Measurements from ENCODE around the gene TOMM20.

DNA sequence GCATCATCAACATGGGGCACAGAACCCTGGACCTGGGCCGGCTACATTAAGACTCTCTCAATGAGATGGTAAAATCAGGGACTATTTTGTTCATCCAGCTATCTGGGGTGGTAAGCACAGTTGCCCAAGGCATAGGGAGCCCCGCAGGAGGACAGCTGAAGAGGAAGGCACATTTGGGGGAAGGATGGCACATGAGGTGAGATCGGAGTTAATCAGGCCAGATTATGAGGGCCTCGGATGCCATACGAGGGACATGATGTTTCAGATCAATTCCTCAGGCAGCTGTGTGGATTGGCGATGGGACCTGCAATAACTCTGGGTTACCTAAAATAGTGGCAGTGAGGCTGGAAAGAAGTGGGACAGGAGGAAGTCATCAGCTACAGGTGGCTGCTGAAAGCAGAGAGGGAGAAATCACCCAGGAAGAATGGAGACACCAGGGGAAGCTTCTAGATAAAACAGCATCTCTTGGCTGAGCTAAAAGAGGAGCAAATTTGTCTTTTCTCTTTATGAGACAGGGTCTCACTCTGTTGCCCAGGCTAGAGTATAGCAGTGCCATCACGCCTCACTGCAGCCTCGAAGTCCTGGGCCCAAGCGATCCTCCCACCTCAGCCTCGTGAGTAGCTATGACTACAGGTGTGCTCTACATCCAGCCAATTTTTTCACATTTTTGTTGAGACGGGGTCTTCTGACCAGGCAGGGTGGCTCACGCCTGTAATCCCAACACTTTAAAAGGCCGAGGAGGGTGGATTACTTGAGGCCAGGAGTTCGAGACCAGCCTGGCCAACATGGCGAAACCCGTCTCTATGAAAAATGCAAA, 21.1 kb downstream of the TOMM20 start:
- TF ChIP-seq, protein P1, sequence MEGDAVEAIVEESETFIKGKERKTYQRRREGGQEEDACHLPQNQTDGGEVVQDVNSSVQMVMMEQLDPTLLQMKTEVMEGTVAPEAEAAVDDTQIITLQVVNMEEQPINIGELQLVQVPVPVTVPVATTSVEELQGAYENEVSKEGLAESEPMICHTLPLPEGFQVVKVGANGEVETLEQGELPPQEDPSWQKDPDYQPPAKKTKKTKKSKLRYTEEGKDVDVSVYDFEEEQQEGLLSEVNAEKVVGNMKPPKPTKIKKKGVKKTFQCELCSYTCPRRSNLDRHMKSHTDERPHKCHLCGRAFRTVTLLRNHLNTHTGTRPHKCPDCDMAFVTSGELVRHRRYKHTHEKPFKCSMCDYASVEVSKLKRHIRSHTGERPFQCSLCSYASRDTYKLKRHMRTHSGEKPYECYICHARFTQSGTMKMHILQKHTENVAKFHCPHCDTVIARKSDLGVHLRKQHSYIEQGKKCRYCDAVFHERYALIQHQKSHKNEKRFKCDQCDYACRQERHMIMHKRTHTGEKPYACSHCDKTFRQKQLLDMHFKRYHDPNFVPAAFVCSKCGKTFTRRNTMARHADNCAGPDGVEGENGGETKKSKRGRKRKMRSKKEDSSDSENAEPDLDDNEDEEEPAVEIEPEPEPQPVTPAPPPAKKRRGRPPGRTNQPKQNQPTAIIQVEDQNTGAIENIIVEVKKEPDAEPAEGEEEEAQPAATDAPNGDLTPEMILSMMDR (conservative IDR thresholded peaks at IDR 0.05 in 1 of 2, IDR thresholded peaks at IDR 0.05 in 1 of 2; ENCODE audit: extremely low read depth in 1 of 2, insufficient read depth in 1 of 2, low read depth in 1 of 2, low read length in 2 of 2), result no peak
- no peak for TF ChIP-seq EZH2 (IDR thresholded peaks at IDR 0.05; ENCODE audit: borderline replicate concordance, low read length)

Measured in mammary epithelial cell (primary cell).